H1 (cell line): ENCODE results near the gene GATAD2B. TPM values are rescaled to one million over a fixed set of nuclear protein-coding genes. Genes with fewer than 3 reads are reported as not detected.

Source experiments
- ASH2L ChIP-seq: fragments of 200-600, 300-600 bp; sonication (generic); IDR thresholded peaks from one replicate; pipeline ENCODE4 v1.7.1; 2017; ENCODE audit warnings: low read length
- BACH1 ChIP-seq: IDR thresholded peaks from 2 replicates; pipeline ENCODE4 v1.6.1; 2012; ENCODE audit warnings: low read length, improper control_type of control experiment
- EP300 ChIP-seq, 2 experiments: IDR thresholded peaks; 1 replicate in 1 of 2; 2 replicates in 1 of 2; pipeline ENCODE4 v1.6.1; 2011 to 2012; ENCODE audit warnings: low read depth in 2 of 2, low read length in 2 of 2, mild to moderate bottlenecking in 2 of 2, borderline replicate concordance in 1 of 2, inconsistent platforms in 1 of 2, moderate library complexity in 1 of 2
- NANOG ChIP-seq: IDR thresholded peaks from 2 replicates; pipeline ENCODE4 v1.6.1; 2011; ENCODE audit warnings: low read length, low read depth, mild to moderate bottlenecking, inconsistent platforms; ENCODE audit not compliant: insufficient read depth, poor library complexity, severe bottlenecking
- NRF1 ChIP-seq: IDR thresholded peaks from 2 replicates; pipeline ENCODE4 v1.6.1; 2011; ENCODE audit warnings: mild to moderate bottlenecking, low read depth, low read length, improper control_type of control experiment
- POLR2A ChIP-seq, 2 experiments: IDR thresholded peaks; 1 replicate in 1 of 2; 2 replicates in 1 of 2; pipeline ENCODE4 v1.6.1; 2011; ENCODE audit warnings: low read depth in 2 of 2, low read length in 2 of 2, mild to moderate bottlenecking in 2 of 2; ENCODE audit errors: control extremely low read depth in 1 of 2
- SIN3A ChIP-seq, 2 experiments: IDR thresholded peaks in 1 of 2; conservative IDR thresholded peaks in 1 of 2; 2 replicates each; pipeline ENCODE4 v1.6.1; 2011 to 2012; ENCODE audit warnings: low read length in 2 of 2, improper control_type of control experiment in 1 of 2, low read depth in 1 of 2, mild to moderate bottlenecking in 1 of 2
- polyA plus RNA-seq, 7 experiments: library from polyadenylated mRNA; depleted of rRNA in 3 of 7; stranded (reverse) in 5 of 7; unstranded in 2 of 7; fragments of >200 nt in 5 of 7; fragments of 200-250 nt in 2 of 7; gene quantifications; 1 replicate in 5 of 7; 2 replicates in 1 of 7; 4 replicates in 1 of 7; pipeline versions ENCODE4 v1.2.1 to v1.2.3, GENCODE V29; 2011 to 2013; ENCODE audit warnings: missing spikeins in 2 of 7, mixed read lengths in 2 of 7
- total RNA-seq: library from RNA; stranded (reverse); fragmentation: NEBNext Ultra II Directional; extraction: Animal tissue kit (Norgen Biotek cat#: 25700); gene quantifications from 2 replicates; pipeline ENCODE4 v1.2.1, GENCODE V29; 2021

GATAD2B gene
- total and polyA plus RNA-seq, 2 of the 8 experiments (the other 6 are each of a cell fraction or from before 2014, with no cell fraction given) = 8.4 to 39.1 TPM

DNA sequence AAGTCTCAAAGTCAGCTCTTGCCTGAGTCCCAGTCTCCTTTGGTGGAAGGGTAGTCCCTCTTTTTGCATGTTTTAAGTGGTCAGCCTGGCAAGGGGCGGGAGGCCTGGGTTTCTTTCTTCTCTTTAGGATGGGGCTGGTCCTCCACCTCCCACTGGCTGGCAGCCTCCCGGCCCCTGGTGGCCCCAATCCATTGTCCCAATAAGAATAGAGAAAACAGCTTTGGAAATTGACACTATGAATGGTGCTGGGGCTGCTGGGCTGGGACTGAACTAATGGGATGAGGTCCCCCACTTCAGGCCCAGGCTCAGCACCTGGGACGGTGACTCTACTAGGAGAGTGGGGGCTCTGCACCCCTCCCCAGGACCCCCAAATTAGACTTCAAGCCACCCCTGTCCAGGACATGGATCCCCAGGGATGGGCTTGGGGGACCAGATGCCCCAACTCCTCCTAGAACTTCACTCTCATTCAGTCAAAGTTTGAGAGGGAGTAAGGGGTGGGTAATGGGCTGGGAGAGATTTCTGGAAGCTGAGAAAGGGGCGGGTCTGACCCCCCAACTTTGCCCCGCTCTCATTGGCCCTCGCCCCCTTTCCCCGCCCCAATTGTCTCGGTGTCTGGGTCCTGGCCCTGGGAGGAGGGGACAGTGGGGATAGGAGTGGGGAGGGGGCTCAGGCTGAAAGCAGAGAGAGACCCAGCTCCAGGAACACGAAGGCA lies 129.4 kb downstream of the GATAD2B start (continued):
- TF ChIP-seq NRF1 (no peak), ASH2L (no peak), BACH1 (no peak), SIN3A (conservative IDR thresholded peaks at IDR 0.05 in 1 of 2, IDR thresholded peaks at IDR 0.05 in 1 of 2; ENCODE audit: low read depth in 1 of 2, low read length in 2 of 2) (no peak), POLR2A (IDR thresholded peaks at IDR 0.05; ENCODE audit: control extremely low read depth in 1 of 2, low read depth in 2 of 2, low read length in 2 of 2) (no peak), NANOG (no peak), EP300 (IDR thresholded peaks at IDR 0.05; ENCODE audit: borderline replicate concordance in 1 of 2, low read depth in 2 of 2, low read length in 2 of 2) (no peak)
